Measurements from ENCODE around the gene CACNA1C. TPM values are rescaled to one million over a fixed set of nuclear protein-coding genes. Genes with fewer than 3 reads are reported as not detected.

CACNA1C gene
- total and polyA plus RNA-seq, 2 donors (not counting 1 experiment from before 2014, with no cell fraction given): 7.6 to 11.4 TPM

DNA sequence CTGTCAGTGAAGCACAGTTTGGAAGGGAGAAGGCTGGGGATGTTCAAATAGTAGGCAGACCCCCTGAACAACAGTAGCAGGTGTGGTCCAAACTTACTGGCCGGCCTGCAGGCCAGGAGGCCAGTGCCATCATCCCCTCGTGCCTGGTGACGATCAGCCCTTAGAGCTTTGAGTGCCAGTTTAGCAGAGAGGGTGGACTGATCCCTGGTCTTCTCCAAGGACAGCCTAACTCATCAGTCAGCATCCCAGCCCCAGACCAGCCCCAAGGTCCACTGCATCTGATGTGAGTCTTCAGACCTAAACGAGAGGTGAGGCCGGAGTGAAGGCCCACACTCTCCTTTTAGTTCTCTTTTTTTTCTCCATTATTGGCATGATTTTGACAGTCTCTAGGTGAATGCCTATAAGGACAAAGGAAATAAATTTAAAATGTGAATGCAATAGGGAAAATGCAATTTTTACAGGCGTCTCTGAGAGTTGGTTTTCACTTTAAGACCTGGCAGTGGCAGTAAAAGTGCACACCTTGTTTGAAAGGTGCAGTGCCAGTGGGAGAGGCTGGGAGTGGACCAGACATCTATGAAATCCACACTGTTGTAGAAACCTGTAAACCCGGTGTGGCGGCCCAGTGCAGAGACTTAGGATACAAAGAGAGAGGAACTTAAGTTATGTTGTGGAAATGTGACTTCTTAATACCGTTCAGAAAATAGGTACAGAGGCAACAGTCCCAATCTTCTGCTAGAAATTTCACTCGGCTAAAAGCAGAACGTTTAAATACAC, 311.2 kb downstream of the CACNA1C start:
- no peaks in the 10 kb centered on the region for H3K79me2 ChIP-seq (ENCODE audit: control insufficient read depth, insufficient read depth, low read length)

GRCh38 chr12:2364631-2365051, 311.9 kb downstream of the CACNA1C start:
- H3K4me3 ChIP-seq (replicated peaks in 1 of 4; ENCODE audit: control extremely low read depth in 1 of 4, insufficient read depth in 1 of 4, low read depth in 3 of 4, low read length in 4 of 4): no peak overlapping the region
- no peaks in the 10 kb centered on the region for H4K20me1 ChIP-seq (ENCODE audit: control insufficient read depth, extremely low read depth, insufficient read depth, low read length)
- no peak for TF ChIP-seq EZH2 (IDR thresholded peaks at IDR 0.05; ENCODE audit: low read length, missing control alignments)
- TF ChIP-seq, protein P1, sequence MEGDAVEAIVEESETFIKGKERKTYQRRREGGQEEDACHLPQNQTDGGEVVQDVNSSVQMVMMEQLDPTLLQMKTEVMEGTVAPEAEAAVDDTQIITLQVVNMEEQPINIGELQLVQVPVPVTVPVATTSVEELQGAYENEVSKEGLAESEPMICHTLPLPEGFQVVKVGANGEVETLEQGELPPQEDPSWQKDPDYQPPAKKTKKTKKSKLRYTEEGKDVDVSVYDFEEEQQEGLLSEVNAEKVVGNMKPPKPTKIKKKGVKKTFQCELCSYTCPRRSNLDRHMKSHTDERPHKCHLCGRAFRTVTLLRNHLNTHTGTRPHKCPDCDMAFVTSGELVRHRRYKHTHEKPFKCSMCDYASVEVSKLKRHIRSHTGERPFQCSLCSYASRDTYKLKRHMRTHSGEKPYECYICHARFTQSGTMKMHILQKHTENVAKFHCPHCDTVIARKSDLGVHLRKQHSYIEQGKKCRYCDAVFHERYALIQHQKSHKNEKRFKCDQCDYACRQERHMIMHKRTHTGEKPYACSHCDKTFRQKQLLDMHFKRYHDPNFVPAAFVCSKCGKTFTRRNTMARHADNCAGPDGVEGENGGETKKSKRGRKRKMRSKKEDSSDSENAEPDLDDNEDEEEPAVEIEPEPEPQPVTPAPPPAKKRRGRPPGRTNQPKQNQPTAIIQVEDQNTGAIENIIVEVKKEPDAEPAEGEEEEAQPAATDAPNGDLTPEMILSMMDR (conservative IDR thresholded peaks at IDR 0.05 in 1 of 2, IDR thresholded peaks at IDR 0.05 in 1 of 2; ENCODE audit: low read depth in 1 of 2, low read length in 2 of 2): no peak
- no peak overlapping the region for H3K9ac ChIP-seq (ENCODE audit: insufficient read depth, low read length)
- no peak overlapping the region for H3K4me2 ChIP-seq (ENCODE audit: extremely low read depth, insufficient read depth, low read length)
- no peaks in the 10 kb centered on the region for H3K36me3 ChIP-seq (ENCODE audit: control insufficient read depth, insufficient read depth, low read length)
- H3K27ac ChIP-seq (ENCODE audit: insufficient read depth, low read length): no peak overlapping the region
- no peaks in the 10 kb centered on the region for H3K79me2 ChIP-seq (ENCODE audit: control insufficient read depth, insufficient read depth, low read length)
- no peaks in the 10 kb centered on the region for H3K4me1 ChIP-seq (ENCODE audit: control insufficient read depth, extremely low read depth, insufficient read depth, low read length)
- no peaks in the 10 kb centered on the region for H3K27me3 ChIP-seq (ENCODE audit: control insufficient read depth, insufficient read depth, low read length)
- H2AFZ ChIP-seq (ENCODE audit: low read length): no peak overlapping the region
- DNase-seq (ENCODE audit: low read depth in 2 of 2): no peak
- H3K9me3 ChIP-seq (ENCODE audit: control insufficient read depth, insufficient read depth, low read depth, low read length): no peaks in the 10 kb centered on the region

More for the DNA sequence above, 311.2 kb downstream of the CACNA1C start:
- Histone ChIP-seq H3K9ac (ENCODE audit: insufficient read depth, low read length) (no peak overlapping the region), H3K27me3 (ENCODE audit: control insufficient read depth, insufficient read depth, low read length) (no peaks in the 10 kb centered on the region), H3K27ac (ENCODE audit: insufficient read depth, low read length) (no peak overlapping the region), H3K4me1 (ENCODE audit: control insufficient read depth, extremely low read depth, insufficient read depth, low read length) (no peaks in the 10 kb centered on the region), H3K4me2 (ENCODE audit: extremely low read depth, insufficient read depth, low read length) (no peak overlapping the region), H2AFZ (ENCODE audit: low read length) (no peak overlapping the region), H3K36me3 (ENCODE audit: control insufficient read depth, insufficient read depth, low read length) (no peaks in the 10 kb centered on the region), H4K20me1 (ENCODE audit: control insufficient read depth, extremely low read depth, insufficient read depth, low read length) (no peaks in the 10 kb centered on the region), H3K9me3 (ENCODE audit: control insufficient read depth, insufficient read depth, low read depth, low read length) (no peaks in the 10 kb centered on the region), H3K4me3 (replicated peaks in 1 of 4; ENCODE audit: control extremely low read depth in 1 of 4, insufficient read depth in 1 of 4, low read depth in 3 of 4, low read length in 4 of 4) (no peak overlapping the region)
- DNase-seq (ENCODE audit: low read depth in 2 of 2): no peak
- TF ChIP-seq EZH2 (IDR thresholded peaks at IDR 0.05; ENCODE audit: low read length, missing control alignments): no peak
- TF ChIP-seq, protein P1 (conservative IDR thresholded peaks at IDR 0.05 in 1 of 2, IDR thresholded peaks at IDR 0.05 in 1 of 2; ENCODE audit: low read depth in 1 of 2, low read length in 2 of 2): no peak

DNA sequence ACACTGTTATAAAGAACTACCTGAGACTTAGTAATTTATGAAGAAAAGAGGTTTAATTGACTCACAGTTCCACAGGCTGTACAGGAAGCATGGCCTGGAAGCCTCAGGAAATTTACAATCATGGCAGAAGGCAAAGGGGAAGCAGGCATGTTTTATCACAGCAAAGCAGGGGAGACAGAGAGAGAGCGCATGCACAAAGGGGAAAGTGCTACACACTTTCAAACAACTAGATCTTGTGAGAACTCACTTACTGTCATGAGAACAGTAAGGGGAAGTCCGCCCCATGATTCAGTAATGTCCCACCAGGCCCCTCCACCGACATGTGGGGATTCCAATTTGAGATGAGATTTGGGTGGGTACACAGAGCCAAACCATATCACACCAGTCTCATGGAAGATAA, 313.9 kb downstream of the CACNA1C start:
- Histone ChIP-seq H3K36me3 (ENCODE audit: control insufficient read depth, insufficient read depth, low read length) (no peaks in the 10 kb centered on the region), H3K4me2 (ENCODE audit: extremely low read depth, insufficient read depth, low read length) (no peak overlapping the region), H3K27me3 (ENCODE audit: control insufficient read depth, insufficient read depth, low read length) (no peaks in the 10 kb centered on the region), H4K20me1 (ENCODE audit: control insufficient read depth, extremely low read depth, insufficient read depth, low read length) (no peaks in the 10 kb centered on the region), H3K79me2 (ENCODE audit: control insufficient read depth, insufficient read depth, low read length) (no peaks in the 10 kb centered on the region), H3K27ac (ENCODE audit: insufficient read depth, low read length) (no peak overlapping the region), H3K9ac (ENCODE audit: insufficient read depth, low read length) (no peak overlapping the region), H3K4me1 (ENCODE audit: control insufficient read depth, extremely low read depth, insufficient read depth, low read length) (no peaks in the 10 kb centered on the region), H2AFZ (ENCODE audit: low read length) (no peak overlapping the region), H3K9me3 (ENCODE audit: control insufficient read depth, insufficient read depth, low read depth, low read length) (no peaks in the 10 kb centered on the region), H3K4me3 (replicated peaks in 1 of 4; ENCODE audit: control extremely low read depth in 1 of 4, insufficient read depth in 1 of 4, low read depth in 3 of 4, low read length in 4 of 4) (no peak overlapping the region)
- no peak for DNase-seq (ENCODE audit: low read depth in 2 of 2)
- no peak for TF ChIP-seq EZH2 (IDR thresholded peaks at IDR 0.05; ENCODE audit: low read length, missing control alignments)
- TF ChIP-seq, protein P1 (conservative IDR thresholded peaks at IDR 0.05 in 1 of 2, IDR thresholded peaks at IDR 0.05 in 1 of 2; ENCODE audit: low read depth in 1 of 2, low read length in 2 of 2): no peak
